Effector CD4-positive, alpha-beta T cell (primary cell): Measurements from ENCODE around the gene CAV2. TPM values are rescaled to one million over a fixed set of nuclear protein-coding genes. Genes with fewer than 3 reads are reported as not detected.
"Not testable (repeated sequence)": the region's sequence is repeated elsewhere in the genome, so short reads cannot be mapped to it uniquely, and the experiment has no call there.

ENCODE experiments used
- DNase-seq: peaks from one replicate; pipeline ENCODE4 v3.0.0-alpha.2; 2020
- total RNA-seq: gene quantifications from one replicate; lab custom pipeline; 2026; lab: John Stamatoyannopoulos, UW

Gene CAV2, protein sequence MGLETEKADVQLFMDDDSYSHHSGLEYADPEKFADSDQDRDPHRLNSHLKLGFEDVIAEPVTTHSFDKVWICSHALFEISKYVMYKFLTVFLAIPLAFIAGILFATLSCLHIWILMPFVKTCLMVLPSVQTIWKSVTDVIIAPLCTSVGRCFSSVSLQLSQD
- not detected for total RNA-seq

DNA sequence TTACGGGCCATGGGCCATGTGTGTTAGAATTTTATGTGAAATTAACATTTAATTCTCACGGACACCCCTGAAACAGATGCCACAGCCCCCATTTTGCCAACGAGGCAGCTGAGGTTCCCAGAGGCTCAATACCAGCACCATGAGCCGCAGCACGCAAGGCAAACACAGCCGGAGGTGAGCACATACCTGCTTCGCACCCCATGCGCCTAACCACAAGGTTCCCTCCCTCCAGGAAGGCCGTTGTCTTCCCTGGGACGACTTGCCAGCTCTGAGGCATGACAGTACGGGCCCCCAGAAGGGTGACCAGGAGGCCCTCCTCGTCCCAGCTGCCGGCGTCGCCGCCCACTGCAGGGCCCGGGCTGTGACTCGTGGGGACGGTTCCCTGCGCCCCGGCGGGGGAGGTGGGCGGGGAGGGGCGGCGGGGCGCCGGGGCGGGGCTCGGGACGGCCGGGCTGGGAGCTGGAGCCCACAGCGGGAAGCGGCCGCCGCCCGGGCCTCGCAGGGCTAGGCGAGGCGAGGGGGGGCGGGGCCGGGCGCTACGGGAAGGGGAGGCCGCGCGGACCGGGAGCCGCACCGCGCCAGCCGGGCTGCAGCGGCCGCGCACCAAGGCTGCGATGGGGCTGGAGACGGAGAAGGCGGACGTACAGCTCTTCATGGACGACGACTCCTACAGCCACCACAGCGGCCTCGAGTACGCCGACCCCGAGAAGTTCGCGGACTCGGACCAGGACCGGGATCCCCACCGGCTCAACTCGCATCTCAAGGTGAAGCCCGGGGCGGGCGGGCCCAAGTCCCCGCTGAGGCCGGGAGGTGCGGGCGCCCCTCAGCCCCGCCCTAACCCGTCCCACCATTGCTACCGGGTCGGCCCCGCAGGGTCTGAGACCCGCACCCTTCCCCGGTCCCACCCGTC lies at the start of gene CAV2:
CAV2 (plus strand) TSS at position 571 of the 910 bp plus-strand sequence; CDS start at position 615, 44 bp downstream.
- no peak for DNase-seq

DNA sequence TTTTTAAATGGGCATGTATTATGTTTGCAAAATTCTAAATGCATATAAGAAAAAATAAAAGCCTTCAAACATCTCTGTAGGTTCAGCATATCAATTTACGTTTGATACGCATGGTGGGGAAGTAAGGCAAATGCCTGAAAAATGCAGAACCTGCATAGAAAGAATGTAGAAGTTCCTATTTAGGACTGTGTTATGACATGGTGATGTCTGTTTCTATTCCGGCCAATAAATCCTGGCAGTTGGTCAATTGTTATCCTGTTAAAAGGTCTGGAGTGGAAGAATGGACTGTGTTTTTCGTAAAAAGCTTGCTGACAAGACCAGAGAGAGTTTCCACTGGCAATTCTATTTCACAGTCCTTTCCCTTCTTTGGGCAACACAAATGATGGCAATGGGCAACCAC lies 49.6 kb upstream of the CAV2 start:
- no peak for DNase-seq

DNA sequence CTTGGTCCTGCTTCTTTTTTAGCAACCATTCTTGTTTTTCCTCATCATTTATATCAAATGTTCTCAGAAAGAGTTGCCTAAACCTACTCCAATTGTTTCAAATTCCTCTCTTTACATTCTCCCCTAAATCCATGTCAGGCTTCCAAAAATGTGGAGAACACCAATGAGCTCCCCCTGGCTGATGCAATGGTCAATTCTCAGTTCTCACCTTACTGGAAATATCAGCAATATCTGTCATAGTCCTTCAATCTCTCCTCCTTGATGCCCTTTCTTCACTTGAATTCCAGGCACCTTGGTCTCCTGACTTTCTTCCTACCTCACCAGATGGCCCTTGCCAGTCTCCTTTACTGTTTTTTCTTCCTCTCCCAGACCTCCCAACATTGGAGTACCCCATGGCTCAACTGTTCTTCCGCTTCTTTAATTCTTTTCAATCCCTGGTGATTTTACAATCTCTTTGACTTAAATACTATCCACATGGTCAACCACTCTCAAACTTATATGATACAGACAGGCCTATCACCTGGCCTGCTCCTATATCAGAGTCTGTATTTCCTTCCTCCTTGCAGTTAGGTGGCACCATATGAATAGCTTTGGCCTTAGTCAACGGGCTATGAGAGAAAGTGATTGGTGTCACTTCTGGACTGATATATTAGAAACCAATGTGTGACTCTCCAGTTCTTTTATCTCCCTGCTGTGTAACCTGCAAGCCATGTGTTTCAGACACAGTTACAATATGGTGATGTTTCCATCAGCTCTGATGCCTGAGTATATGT lies 47.4 kb upstream of the CAV2 start:
- no peak for DNase-seq

DNA sequence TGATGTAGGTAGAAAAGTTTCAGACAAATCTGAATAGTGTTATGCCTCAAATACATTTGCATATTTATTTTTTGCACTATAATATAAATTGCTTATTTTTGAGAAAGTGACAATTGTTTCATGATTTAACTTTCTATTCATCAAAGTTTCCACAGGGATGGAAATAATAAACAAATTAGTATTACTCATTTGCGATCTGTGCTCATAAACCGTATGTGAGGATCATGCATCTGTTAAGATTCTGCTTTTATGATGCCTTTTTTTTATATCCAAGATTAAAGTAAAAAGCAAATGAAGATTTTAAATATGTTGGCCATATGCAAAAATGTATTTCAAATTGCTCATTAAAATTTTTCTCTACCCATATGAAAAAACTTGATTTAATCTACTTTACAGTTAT lies 45.2 kb upstream of the CAV2 start:
- DNase-seq: no peak

DNA sequence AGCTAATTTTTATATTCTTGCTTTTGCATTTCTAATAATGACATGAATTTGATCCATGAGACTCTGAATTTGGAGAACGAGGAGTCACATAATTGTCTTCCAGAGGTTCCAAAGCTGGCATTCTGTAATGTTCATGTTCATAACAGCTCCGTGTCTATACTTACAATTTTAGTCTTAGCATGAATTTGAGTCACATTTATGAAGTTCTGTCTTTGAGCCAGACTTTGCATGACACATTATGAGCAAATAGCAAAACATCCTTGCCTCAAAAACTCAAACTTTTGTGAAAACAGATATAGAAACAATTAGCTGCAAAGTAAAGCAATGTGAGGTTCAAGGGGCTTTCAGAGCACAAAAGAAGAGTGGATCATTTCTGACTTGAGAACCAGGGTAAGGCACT lies 44.5 kb upstream of the CAV2 start:
- no peak for DNase-seq

DNA sequence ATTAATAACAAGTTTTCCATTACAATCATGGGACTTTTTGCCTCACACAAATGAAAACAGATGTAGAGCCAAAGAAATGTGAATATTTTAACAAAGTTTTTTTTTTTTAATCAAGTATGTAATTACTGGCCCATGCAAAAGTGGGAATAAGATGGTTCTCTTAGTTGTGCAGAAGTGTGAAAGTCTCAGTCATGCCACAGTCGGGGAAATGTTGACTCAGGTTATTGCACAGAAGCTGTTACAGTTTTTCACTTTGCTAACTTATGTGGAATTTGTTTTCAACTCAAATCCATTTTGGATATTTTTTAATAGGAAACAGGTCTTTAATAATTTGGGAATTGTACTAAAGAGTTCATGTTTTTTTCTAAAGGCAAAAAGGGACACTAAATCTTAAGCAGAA lies 44.0 kb upstream of the CAV2 start:
- no peak for DNase-seq

DNA sequence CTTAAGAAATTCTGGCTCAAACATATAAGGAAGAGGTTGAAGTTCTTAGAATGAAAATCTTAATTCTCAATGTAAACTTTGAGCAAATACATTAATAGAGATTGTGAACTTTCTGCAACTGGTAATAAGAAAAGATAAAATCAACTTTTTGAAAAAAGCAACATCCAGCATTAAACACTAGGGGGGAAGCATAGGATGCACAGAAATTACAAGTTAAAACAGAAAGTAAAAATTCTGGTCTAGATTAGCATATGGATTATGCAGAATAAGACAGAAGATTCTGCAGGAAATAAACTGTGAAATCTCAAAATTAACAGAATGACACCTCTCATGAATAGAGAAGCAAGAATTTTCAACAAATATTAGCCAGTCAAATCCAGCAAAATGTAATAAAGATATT lies 38.0 kb upstream of the CAV2 start:
- DNase-seq: no peak

DNA sequence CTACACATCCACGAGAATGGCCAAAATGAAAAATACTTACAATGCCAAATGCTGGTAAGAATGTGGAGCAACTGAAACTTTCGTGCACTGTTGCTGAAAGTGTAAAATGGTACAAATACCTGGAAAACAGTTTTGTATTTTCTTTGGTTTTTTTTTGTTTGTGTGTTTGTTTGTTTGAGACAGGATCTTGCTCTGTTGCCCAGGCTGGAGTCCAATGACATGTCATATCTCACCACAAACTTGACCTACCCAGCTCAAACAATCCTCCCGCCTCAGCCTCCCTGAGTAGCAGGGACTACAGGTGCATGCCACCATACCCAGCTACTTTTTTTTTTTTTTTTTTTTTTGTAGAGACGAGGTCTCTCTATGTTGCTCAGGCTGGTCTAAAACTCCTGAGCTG lies 35.6 kb upstream of the CAV2 start:
- DNase-seq: no peak

DNA sequence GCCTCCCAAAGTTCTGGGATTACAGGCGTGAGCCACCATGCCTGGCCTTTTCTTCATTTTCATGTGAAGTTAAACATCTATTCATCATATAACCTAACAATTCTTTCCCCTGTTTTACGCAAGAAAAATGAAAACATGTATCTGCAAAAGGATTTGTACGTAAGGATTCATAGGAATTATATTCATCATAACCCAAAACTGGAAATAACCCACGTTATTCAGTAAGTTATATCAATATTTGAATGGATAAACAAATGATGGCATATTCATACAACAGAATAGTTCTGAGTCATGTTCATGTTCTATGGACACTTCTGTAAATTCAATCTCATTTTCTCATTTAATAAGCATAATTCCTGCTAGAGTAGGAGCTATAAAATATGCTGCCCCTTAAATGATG lies 35.2 kb upstream of the CAV2 start:
- no peak for DNase-seq

DNA sequence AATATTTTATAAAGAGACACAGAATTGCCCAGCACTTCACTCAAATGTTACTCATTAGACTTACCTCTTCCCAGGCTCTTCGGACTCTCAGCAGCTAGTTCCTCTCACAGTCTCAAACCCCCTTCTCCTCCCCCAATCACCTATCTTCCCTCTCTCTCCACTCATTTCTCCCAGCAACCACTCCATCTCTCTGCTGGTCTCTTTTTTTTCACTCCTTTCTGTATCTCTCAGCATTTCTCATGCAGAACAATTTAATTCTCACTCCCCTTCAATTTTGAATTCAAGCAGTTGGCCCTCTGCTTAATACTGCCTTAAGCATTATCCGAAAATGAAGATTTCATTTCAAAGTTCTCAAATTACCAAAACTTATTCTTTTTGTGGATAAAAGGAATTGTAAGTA lies 34.4 kb upstream of the CAV2 start:
- DNase-seq: no peak

DNA sequence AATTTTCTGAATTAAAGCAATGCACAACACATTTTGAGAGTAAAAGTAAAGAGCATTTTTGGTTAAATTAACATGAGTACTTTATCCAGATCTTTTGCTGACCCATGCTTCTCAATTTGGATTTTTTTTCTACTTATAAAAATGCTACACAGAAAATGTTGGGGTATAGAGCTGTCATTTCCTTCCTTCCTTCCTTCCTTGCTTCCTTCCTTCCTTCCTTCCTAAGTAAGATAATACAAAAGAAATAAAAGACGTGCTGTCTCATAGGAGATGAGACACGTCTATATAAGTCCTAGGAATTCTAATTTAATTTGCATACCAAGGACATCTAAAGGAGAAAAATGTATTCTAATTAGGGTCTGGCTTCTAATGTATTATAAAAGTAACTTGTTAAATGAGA lies 31.0 kb upstream of the CAV2 start:
- DNase-seq: no peak

DNA sequence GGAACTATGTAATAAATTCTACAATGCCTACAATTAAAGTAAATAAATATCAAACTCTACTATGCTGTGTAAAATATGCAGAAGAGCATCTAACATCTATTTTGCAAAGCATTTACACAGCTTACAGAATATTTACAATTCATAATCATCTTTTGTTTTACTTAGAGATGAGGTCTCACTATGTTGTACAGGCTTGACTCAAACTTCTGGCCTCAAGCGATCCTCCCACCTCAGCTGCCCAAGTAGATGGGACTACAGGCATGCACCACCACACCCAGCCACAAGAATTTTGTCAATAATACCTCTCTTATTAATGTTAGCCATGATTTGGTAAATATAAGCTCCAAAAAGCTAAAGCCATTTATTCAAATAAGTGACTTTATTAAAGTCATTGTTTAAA lies 21.9 kb upstream of the CAV2 start:
- no peak for DNase-seq

DNA sequence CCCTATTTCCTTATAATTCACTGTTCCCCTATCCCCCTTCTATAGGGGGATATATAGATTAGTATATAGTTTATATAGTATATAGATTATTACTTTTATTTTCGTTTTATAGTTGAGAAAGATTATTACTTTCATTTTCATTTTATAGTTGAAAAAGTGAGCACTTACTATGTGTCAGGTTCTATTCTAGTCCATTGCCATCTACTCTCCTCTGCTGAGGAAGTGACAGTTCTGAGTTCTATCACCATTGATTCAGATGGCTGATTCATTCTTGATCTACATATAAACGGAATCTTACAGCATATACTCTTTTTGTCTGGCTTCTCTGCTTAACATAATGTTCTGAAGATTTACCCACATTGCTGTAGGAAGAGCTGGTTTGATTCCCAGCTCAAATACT lies 20.7 kb upstream of the CAV2 start:
- DNase-seq: no peak

DNA sequence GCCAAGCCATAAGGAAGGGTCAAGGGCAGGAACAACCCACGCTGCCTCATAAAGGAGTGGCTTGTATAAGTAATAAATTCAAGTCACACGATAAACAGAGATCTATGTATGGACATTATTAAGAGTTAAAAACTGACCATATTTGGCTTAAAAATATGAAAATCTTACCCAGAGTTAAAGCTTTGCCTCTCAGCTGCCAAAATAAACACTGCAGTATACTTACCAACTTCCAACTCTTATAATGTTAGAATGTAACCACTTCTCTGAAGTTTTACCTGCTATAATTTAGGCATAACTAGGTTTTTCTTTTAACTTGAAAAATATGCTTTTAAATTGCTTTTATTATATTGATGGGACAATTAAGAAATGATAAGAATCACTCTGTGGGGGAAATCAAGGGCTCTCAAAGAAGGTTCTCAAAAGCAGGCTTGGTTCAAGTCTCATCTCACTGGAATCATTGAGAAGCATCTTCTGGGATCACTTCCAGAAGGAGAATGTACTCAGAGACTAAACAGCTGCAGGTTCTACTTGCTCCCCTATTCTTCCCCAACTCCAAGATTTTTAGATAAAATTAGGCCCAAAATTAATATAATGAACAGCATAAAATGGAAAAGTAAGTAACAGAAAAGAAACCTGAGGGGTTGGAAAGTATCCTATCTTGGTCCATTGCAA lies 16.1 kb upstream of the CAV2 start:
- no peak for DNase-seq

DNA sequence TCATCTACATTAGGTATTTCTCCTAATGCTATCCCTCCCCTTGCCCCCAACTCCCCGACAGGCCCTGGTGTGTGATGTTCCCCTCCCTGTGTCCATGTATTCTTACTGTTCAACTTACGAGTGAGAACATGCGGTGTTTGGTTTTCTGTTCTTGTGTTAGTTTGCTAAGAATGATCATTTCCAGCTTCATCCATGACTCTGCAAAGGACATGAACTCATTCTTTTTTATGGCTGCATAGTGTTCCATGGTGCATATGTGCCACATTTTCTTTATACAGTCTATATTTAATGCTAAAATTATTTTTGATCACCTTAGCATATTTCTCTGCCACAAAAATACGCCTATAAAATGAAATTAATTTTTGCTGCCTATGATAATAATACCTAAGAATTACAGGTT lies 15.1 kb upstream of the CAV2 start:
- DNase-seq: not testable (repeated sequence)

DNA sequence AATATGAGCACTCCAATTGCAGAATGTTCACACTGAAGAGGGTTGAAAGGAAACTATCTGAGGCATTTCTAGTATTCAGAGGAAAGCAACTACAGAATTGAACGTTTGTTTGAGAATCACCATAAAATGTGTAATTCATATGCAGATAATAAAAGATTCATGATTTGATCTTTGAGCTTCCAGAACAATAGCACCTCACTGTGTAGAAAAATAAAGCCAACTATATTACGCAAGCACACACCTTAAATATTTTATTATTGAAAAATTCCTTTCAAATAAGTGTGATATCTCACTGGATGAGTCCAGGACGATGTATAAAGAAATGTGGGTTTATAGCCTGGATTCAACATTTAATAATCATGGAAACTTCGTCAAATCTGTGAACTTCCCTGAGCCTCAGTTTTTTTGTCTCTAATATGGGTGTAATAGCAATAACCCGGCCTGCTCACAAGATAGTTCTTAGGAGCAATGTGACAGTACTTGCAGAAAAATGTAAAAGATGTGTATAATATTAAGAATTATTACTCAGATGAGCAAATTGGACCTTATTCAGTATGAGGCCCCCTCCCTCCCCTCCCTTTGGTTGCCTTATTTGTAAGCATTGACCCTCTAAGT lies 11.5 kb upstream of the CAV2 start:
- no peak for DNase-seq

DNA sequence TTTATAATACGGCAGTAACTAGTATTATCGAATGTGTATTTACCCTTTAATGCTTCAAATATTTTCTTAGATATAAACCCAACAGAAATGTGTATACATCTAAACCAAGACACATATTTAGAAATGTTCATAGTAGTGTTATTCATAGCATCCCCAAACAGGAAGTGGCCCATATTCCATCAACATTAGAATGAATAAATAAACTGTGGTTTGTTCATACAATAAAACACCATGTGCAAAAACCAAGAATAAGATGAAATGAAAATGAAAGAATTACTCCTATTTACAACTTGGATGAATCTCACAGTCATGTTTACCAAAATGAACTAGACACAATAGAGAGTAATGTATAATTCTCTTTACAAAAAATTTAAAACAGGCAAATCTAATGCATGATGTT lies 9.2 kb upstream of the CAV2 start:
- no peak for DNase-seq

DNA sequence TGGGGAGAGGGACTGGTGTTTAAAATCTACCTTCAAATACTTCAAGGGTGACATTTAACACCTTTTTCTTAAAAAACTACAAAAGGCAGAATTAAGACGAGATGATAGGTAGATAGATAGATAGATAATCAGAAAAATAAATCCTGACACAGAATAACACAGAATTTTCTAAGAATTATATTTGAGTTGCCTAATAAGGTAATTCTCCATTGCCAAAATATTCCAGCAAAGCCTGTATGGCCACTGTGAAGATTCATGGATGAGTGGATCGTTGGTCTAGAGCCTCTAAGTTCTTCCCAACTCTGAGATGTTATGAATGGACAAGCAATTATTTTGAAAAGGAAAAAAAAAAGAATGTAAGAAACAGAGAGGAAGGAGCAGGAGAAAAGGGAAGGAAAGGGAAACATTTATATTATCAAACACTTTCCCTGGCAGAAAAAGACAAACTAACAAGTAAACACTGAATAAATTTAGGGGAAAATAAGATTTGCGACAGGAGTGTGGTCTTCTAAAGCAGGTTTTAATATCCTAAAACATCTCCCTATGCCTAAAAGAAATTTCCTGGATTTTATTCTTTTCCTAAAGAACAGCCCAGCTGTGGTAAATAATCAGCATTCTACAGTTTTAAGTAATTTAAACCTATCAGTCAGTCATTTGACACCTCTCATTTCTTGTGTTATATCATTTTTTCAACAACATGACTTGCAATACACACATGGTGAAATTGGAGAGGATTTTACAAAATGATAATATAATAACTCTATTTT lies 7.5 kb upstream of the CAV2 start:
- no peak for DNase-seq

DNA sequence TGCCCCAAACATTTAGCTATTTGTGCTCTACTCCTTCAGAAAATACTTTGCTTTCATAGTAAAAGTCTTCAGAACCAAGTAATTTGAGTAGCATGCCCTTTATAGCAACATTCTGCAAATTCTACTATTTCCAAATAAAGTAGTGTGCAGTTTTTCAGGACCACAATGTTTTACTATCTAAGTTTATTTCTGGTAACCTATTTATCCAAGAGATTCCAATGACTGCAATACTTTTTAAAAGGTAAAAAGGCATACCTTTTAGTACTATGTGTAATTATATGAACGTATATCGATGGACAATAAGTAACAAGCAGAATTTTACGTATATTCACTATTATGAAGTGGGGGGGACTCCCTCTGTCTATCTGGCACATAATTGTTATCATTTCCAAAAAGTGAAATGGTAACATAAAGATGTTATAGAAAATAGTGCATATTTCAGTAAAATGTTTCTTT lies 6.9 kb upstream of the CAV2 start:
- DNase-seq: no peak

DNA sequence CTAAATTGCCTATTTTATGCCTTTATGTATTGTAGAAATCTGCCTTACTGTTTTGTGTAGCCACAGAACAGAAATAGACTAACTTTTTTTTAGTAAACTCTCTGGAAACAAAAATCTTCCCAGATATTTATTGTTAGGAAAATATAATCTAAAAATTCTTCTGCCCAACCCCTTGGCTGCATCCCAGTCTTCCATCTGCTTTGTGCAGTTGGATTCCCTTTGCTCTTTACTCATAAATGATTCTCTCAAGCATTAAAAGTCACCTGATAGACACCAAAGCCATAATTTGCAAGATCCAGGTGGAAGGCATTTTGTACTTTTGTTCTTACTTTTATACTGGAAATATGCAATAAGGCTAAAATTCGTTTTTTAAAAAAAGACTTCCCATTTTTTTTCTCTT lies 6.1 kb upstream of the CAV2 start:
- DNase-seq: no peak

DNA sequence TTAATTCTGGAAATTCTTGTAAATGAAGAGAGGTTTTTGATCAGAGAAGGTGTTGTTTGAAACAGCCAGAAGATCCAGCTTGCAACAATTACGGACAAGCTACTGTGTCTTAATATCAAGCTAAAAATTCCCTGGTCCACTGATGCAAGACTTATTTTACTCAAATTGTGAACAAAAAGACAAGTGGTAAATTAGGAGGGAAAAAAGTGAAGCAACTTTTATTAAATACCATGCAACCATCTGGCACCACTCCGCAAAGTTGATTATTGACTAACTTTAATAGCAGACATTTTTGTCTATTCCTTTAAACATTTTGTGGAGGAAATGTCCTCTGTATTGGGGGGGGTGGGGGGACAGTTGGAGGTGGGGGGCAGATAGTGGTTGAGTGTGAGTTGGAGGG lies 5.1 kb upstream of the CAV2 start:
- DNase-seq: no peak

DNA sequence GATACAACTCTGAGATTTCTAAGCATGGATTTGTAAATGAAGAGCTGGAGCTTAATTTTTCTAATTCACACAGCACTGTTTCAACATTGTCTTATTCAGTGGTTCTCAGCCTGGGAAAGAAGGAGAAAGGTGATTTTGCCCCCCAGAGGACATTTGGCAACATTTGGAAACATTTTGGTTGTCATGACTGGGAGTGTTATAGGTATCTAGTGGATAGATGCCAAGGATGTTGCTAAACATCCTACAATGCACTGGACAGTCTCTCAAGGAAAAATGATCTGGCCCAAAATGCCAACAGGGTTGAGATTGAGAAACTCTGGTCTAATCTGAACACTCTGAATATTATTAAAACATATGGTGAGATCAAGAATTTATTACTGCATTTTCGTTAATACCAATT lies 3.8 kb upstream of the CAV2 start:
- DNase-seq: no peak
